ENCODE data around the gene PIK3AP1. TPM values are rescaled to one million over a fixed set of nuclear protein-coding genes. Genes with fewer than 3 reads are reported as not detected.

The PIK3AP1 gene
- total RNA-seq, 2 experiments from 2014 or later, result 0.72 to 1.1 TPM

- peaks cover 14% of the 10 kb centered on the region for H3K27me3 Mint-ChIP-seq
- no peaks in the 10 kb centered on the region for H3K9me3 Mint-ChIP-seq
- ChIA-PET POLR2A (interaction anchor here (0.6 kb wide), 1 partner anchor 430 kb away, joined by 3 read pairs; no protein-coding TSS in a partner anchor), CTCF (interaction anchor here (0.6 kb wide), 2 partner anchors 160 to 325 kb away, joined by 3 read pairs; no protein-coding TSS in a partner anchor)
- no peak overlapping the region for H3K4me3 Mint-ChIP-seq
- no peak overlapping the region for H3K27ac Mint-ChIP-seq
- H3K36me3 Mint-ChIP-seq (ENCODE audit: low read depth), result no peaks in the 10 kb centered on the region
- no peak for DNase-seq
- H3K4me1 Mint-ChIP-seq, result peaks cover 19% of the 10 kb centered on the region
Observed at GRCh38 chr10:96716390-96716789, 3.9 kb downstream of the PIK3AP1 start.

- Mint-ChIP-seq H3K4me3 (no peak overlapping the region), H3K9me3 (no peaks in the 10 kb centered on the region), H3K27me3 (peaks cover 7% of the 10 kb centered on the region), H3K4me1 (peaks cover 10% of the 10 kb centered on the region), H3K36me3 (ENCODE audit: low read depth) (no peaks in the 10 kb centered on the region), H3K27ac (no peak overlapping the region)
- ChIA-PET POLR2A (no interaction called here), CTCF (no interaction called here)
- DNase-seq, result no peak
Observed at GRCh38 chr10:96714746-96715255, 5.5 kb downstream of the PIK3AP1 start.

GRCh38 chr10:96714031-96714590, 6.2 kb downstream of the PIK3AP1 start:
- ChIA-PET POLR2A (no interaction called here), CTCF (interaction anchor here (1.2 to 1.7 kb wide), 2 partner anchors 17 to 62 kb away, joined by 3 read pairs; no protein-coding TSS in a partner anchor)
- H3K27ac Mint-ChIP-seq, result no peak overlapping the region
- H3K27me3 Mint-ChIP-seq, result peaks cover 1% of the 10 kb centered on the region
- no peaks in the 10 kb centered on the region for H3K36me3 Mint-ChIP-seq (ENCODE audit: low read depth)
- DNase-seq, result no peak
- peaks cover 6% of the 10 kb centered on the region for H3K4me1 Mint-ChIP-seq
- H3K9me3 Mint-ChIP-seq, result no peaks in the 10 kb centered on the region
- no peak overlapping the region for H3K4me3 Mint-ChIP-seq

- ChIA-PET CTCF (interaction anchor here (1.2 to 1.7 kb wide), 2 partner anchors 16 to 60 kb away, joined by 3 read pairs; no protein-coding TSS in a partner anchor), POLR2A (no interaction called here)
- no peak for DNase-seq
- Mint-ChIP-seq H3K27ac (no peak overlapping the region), H3K4me1 (peaks cover 6% of the 10 kb centered on the region), H3K36me3 (ENCODE audit: low read depth) (no peaks in the 10 kb centered on the region), H3K9me3 (no peaks in the 10 kb centered on the region), H3K4me3 (no peak overlapping the region), H3K27me3 (peaks cover 1% of the 10 kb centered on the region)
Observed at GRCh38 chr10:96712662-96713271, 7.5 kb downstream of the PIK3AP1 start.

DNA sequence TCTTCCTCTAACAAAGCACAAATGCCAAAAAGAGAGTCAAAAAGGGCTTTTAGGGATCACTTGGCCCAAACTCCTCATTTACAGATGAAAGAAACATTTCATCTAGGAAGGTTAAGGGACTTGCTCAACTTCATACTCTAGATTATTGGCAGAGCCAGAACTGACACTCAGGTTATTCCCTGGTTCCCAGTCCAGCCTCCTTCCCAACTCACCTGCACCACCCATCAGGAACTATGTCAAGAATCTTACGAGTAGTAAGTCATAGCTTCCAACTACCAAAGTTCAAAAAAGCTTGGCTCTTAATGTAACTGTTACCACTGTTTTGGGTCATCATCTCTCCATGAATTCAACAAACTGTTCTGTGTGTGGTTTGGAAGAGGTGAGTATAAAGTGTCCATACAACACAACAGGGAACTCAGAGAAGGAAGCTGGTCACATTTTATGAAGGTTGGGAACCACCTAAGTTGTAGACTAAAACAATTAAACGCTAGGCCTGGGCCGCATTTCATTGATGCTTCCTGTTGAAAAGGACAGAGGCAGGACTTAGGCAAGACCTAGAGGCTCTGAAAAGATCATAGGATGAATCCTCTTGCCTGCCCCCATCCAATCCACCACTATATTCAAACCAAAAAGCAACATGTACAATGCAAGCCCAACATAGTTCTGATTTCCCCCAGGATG, 9.1 kb downstream of the PIK3AP1 start:
- Mint-ChIP-seq H3K27ac (no peak overlapping the region), H3K36me3 (ENCODE audit: low read depth) (no peaks in the 10 kb centered on the region), H3K4me1 (no peaks in the 10 kb centered on the region), H3K4me3 (no peak overlapping the region), H3K9me3 (no peaks in the 10 kb centered on the region), H3K27me3 (peaks cover 1% of the 10 kb centered on the region)
- DNase-seq, result no peak
- POLR2A ChIA-PET, result no interaction called here
- CTCF ChIA-PET, result no interaction called here

GRCh38 chr10:96709525-96709924, 10.8 kb downstream of the PIK3AP1 start:
- Mint-ChIP-seq H3K27ac (no peak overlapping the region), H3K36me3 (ENCODE audit: low read depth) (no peaks in the 10 kb centered on the region), H3K4me1 (no peaks in the 10 kb centered on the region), H3K27me3 (peaks cover 1% of the 10 kb centered on the region), H3K4me3 (no peak overlapping the region), H3K9me3 (no peaks in the 10 kb centered on the region)
- DNase-seq, result no peak
- CTCF ChIA-PET, result interaction anchor here (1.0 kb wide), 1 partner anchor 8 kb away, joined by 3 read pairs; no protein-coding TSS in a partner anchor
- POLR2A ChIA-PET, result no interaction called here

GRCh38 chr10:96708996-96709395, 11.3 kb downstream of the PIK3AP1 start:
- Mint-ChIP-seq H3K27me3 (peaks cover 1% of the 10 kb centered on the region), H3K4me3 (no peak overlapping the region), H3K9me3 (no peaks in the 10 kb centered on the region), H3K36me3 (ENCODE audit: low read depth) (no peaks in the 10 kb centered on the region), H3K4me1 (no peaks in the 10 kb centered on the region), H3K27ac (no peak overlapping the region)
- ChIA-PET POLR2A (no interaction called here), CTCF (interaction anchor here (0.6 to 0.7 kb wide), 2 partner anchors 36 to 62 kb away, joined by 3 to 4 read pairs; no protein-coding TSS in a partner anchor)
- no peak for DNase-seq

- ChIA-PET POLR2A (no interaction called here), CTCF (interaction anchor here (0.6 to 0.7 kb wide), 2 partner anchors 36 to 62 kb away, joined by 3 to 4 read pairs; no protein-coding TSS in a partner anchor)
- DNase-seq, result no peak
- Mint-ChIP-seq H3K27ac (no peak overlapping the region), H3K4me3 (no peak overlapping the region), H3K4me1 (no peaks in the 10 kb centered on the region), H3K9me3 (no peaks in the 10 kb centered on the region), H3K27me3 (peaks cover 1% of the 10 kb centered on the region), H3K36me3 (ENCODE audit: low read depth) (no peaks in the 10 kb centered on the region)
Observed at GRCh38 chr10:96708456-96708855, 11.9 kb downstream of the PIK3AP1 start.

DNA sequence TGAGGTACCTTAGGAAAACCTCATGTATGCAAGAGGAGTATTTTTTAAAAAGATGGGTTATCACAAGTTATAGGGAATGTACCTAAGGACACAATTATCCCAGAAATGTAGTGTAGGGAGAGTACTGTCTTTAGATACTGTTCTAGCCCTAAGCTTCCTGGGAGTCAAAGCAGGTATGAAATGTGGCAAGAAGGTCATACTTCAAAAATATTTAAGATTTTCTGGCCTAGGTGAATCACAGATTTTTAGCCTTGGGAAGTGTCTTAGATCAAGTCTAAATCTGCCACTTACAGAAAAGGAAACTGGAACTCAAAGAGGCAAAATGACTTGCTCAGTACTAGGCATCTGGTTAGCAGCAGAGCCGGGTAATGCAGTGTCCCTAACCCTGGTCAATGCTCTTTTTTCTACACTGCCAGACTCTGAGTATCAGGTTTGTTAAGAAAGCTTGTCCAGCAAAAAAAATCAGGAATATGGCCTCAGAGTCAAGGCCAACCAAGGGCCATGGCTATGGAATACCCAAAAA, 13.9 kb downstream of the PIK3AP1 start:
- POLR2A ChIA-PET, result no interaction called here
- no peak for DNase-seq
- Mint-ChIP-seq H3K4me1 (no peaks in the 10 kb centered on the region), H3K4me3 (no peak overlapping the region), H3K9me3 (no peaks in the 10 kb centered on the region), H3K36me3 (ENCODE audit: low read depth) (no peaks in the 10 kb centered on the region), H3K27ac (no peak overlapping the region), H3K27me3 (no peaks in the 10 kb centered on the region)
- CTCF ChIA-PET, result no interaction called here

- no peak overlapping the region for H3K4me3 Mint-ChIP-seq
- H3K27me3 Mint-ChIP-seq, result no peaks in the 10 kb centered on the region
- H3K36me3 Mint-ChIP-seq (ENCODE audit: low read depth), result no peaks in the 10 kb centered on the region
- H3K27ac Mint-ChIP-seq, result no peak overlapping the region
- no peak for DNase-seq
- no peaks in the 10 kb centered on the region for H3K9me3 Mint-ChIP-seq
- CTCF ChIA-PET, result interaction anchor here (0.6 to 0.7 kb wide), 4 partner anchors 58 to 1974 kb away, joined by 3 to 6 read pairs (median 3); no protein-coding TSS in a partner anchor
- H3K4me1 Mint-ChIP-seq, result no peaks in the 10 kb centered on the region
- POLR2A ChIA-PET, result no interaction called here
Observed at GRCh38 chr10:96705134-96705533, 15.2 kb downstream of the PIK3AP1 start.

GRCh38 chr10:96704563-96704962, 15.8 kb downstream of the PIK3AP1 start:
- no peaks in the 10 kb centered on the region for H3K9me3 Mint-ChIP-seq
- H3K27me3 Mint-ChIP-seq, result no peaks in the 10 kb centered on the region
- no peak overlapping the region for H3K27ac Mint-ChIP-seq
- H3K36me3 Mint-ChIP-seq (ENCODE audit: low read depth), result no peaks in the 10 kb centered on the region
- DNase-seq, result no peak
- ChIA-PET CTCF (interaction anchor here (0.6 to 0.7 kb wide), 2 partner anchors 368 to 511 kb away, joined by 3 to 6 read pairs; no protein-coding TSS in a partner anchor), POLR2A (interaction anchor here (0.6 kb wide), 1 partner anchor 149 kb away, joined by 3 read pairs; no protein-coding TSS in a partner anchor)
- no peaks in the 10 kb centered on the region for H3K4me1 Mint-ChIP-seq
- H3K4me3 Mint-ChIP-seq, result no peak overlapping the region

GRCh38 chr10:96703358-96703757, 17.0 kb downstream of the PIK3AP1 start:
- no peaks in the 10 kb centered on the region for H3K4me1 Mint-ChIP-seq
- H3K9me3 Mint-ChIP-seq, result no peaks in the 10 kb centered on the region
- H3K27me3 Mint-ChIP-seq, result no peaks in the 10 kb centered on the region
- DNase-seq, result no peak
- POLR2A ChIA-PET, result no interaction called here
- H3K4me3 Mint-ChIP-seq, result no peak overlapping the region
- CTCF ChIA-PET, result no interaction called here
- no peaks in the 10 kb centered on the region for H3K36me3 Mint-ChIP-seq (ENCODE audit: low read depth)
- H3K27ac Mint-ChIP-seq, result no peak overlapping the region

DNA sequence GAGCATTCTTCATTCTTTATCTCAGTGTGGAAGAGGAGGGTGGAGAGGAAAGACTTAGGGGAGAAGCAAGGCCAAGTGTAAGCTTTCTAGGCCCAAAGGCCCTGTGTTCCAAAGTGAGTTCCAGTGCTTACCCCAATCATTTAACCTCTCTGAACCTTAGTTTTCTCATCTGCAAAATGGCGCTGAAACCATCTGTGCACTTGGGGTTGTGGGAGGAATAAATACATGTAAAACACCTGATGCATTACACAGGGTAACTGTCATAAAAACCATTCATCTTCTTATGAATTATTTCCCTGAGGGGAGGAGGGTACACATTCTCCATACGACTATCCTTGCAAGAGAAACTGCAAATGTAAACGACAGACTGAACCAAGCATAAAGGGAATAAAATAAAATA, 19.0 kb downstream of the PIK3AP1 start:
- no peak overlapping the region for H3K4me3 Mint-ChIP-seq
- POLR2A ChIA-PET, result no interaction called here

More for the DNA sequence above, 19.0 kb downstream of the PIK3AP1 start:
- no peaks in the 10 kb centered on the region for H3K36me3 Mint-ChIP-seq (ENCODE audit: low read depth)
- no peak for DNase-seq
- no peaks in the 10 kb centered on the region for H3K4me1 Mint-ChIP-seq
- CTCF ChIA-PET, result interaction anchor here (1.0 kb wide), 1 partner anchor 9 kb away, joined by 3 read pairs; no protein-coding TSS in a partner anchor
- no peak overlapping the region for H3K27ac Mint-ChIP-seq
- no peaks in the 10 kb centered on the region for H3K27me3 Mint-ChIP-seq
- H3K9me3 Mint-ChIP-seq, result no peaks in the 10 kb centered on the region

Measured in activated CD4-positive, alpha-beta T cell treated with anti-CD3 and anti-CD28 coated beads, Interleukin-2, amount 10 ng/mL, durations not matched to agents 7 days and 5 days (primary cell).